Measurements from ENCODE around the gene CCDC85C. TPM values are rescaled to one million over a fixed set of nuclear protein-coding genes. Genes with fewer than 3 reads are reported as not detected.

CCDC85C gene
- total and polyA plus RNA-seq, 2 of the 8 experiments (the other 6 are each of a cell fraction or from before 2014, with no cell fraction given) = 16.8 to 35.8 TPM

DNA sequence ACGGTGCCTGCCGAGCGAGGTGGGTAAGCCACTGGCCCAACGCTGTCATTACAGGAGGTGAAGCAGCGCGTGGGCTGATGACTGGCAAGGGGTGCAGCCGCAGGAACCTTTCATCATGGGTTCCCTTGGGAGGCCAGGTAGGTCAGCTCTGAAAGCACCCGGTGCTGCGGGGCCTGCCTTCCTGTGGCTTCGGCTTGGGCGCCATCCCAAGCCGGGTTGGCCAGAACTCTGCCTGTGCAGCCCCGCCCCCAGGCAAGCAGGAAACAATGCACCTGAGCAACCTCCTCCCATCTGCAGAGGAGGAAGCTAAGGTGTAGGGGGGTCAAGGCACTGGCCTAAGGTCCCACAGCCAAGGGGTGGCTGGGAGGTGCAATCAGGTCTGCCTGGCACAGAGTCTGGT lies 21.0 kb upstream of the CCDC85C start (continued):
- TF ChIP-seq, protein P1, sequence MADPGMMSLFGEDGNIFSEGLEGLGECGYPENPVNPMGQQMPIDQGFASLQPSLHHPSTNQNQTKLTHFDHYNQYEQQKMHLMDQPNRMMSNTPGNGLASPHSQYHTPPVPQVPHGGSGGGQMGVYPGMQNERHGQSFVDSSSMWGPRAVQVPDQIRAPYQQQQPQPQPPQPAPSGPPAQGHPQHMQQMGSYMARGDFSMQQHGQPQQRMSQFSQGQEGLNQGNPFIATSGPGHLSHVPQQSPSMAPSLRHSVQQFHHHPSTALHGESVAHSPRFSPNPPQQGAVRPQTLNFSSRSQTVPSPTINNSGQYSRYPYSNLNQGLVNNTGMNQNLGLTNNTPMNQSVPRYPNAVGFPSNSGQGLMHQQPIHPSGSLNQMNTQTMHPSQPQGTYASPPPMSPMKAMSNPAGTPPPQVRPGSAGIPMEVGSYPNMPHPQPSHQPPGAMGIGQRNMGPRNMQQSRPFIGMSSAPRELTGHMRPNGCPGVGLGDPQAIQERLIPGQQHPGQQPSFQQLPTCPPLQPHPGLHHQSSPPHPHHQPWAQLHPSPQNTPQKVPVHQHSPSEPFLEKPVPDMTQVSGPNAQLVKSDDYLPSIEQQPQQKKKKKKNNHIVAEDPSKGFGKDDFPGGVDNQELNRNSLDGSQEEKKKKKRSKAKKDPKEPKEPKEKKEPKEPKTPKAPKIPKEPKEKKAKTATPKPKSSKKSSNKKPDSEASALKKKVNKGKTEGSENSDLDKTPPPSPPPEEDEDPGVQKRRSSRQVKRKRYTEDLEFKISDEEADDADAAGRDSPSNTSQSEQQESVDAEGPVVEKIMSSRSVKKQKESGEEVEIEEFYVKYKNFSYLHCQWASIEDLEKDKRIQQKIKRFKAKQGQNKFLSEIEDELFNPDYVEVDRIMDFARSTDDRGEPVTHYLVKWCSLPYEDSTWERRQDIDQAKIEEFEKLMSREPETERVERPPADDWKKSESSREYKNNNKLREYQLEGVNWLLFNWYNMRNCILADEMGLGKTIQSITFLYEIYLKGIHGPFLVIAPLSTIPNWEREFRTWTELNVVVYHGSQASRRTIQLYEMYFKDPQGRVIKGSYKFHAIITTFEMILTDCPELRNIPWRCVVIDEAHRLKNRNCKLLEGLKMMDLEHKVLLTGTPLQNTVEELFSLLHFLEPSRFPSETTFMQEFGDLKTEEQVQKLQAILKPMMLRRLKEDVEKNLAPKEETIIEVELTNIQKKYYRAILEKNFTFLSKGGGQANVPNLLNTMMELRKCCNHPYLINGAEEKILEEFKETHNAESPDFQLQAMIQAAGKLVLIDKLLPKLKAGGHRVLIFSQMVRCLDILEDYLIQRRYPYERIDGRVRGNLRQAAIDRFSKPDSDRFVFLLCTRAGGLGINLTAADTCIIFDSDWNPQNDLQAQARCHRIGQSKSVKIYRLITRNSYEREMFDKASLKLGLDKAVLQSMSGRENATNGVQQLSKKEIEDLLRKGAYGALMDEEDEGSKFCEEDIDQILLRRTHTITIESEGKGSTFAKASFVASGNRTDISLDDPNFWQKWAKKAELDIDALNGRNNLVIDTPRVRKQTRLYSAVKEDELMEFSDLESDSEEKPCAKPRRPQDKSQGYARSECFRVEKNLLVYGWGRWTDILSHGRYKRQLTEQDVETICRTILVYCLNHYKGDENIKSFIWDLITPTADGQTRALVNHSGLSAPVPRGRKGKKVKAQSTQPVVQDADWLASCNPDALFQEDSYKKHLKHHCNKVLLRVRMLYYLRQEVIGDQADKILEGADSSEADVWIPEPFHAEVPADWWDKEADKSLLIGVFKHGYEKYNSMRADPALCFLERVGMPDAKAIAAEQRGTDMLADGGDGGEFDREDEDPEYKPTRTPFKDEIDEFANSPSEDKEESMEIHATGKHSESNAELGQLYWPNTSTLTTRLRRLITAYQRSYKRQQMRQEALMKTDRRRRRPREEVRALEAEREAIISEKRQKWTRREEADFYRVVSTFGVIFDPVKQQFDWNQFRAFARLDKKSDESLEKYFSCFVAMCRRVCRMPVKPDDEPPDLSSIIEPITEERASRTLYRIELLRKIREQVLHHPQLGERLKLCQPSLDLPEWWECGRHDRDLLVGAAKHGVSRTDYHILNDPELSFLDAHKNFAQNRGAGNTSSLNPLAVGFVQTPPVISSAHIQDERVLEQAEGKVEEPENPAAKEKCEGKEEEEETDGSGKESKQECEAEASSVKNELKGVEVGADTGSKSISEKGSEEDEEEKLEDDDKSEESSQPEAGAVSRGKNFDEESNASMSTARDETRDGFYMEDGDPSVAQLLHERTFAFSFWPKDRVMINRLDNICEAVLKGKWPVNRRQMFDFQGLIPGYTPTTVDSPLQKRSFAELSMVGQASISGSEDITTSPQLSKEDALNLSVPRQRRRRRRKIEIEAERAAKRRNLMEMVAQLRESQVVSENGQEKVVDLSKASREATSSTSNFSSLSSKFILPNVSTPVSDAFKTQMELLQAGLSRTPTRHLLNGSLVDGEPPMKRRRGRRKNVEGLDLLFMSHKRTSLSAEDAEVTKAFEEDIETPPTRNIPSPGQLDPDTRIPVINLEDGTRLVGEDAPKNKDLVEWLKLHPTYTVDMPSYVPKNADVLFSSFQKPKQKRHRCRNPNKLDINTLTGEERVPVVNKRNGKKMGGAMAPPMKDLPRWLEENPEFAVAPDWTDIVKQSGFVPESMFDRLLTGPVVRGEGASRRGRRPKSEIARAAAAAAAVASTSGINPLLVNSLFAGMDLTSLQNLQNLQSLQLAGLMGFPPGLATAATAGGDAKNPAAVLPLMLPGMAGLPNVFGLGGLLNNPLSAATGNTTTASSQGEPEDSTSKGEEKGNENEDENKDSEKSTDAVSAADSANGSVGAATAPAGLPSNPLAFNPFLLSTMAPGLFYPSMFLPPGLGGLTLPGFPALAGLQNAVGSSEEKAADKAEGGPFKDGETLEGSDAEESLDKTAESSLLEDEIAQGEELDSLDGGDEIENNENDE (IDR thresholded peaks at IDR 0.05; ENCODE audit: insufficient replicate concordance, low read length) = no peak
- TF ChIP-seq, protein P2, sequence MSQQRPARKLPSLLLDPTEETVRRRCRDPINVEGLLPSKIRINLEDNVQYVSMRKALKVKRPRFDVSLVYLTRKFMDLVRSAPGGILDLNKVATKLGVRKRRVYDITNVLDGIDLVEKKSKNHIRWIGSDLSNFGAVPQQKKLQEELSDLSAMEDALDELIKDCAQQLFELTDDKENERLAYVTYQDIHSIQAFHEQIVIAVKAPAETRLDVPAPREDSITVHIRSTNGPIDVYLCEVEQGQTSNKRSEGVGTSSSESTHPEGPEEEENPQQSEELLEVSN (IDR thresholded peaks at IDR 0.05) = no peak
- no peak for TF ChIP-seq POLR2A (IDR thresholded peaks at IDR 0.05; ENCODE audit: control extremely low read depth in 1 of 2, low read depth in 2 of 2, low read length in 2 of 2)
- TF ChIP-seq JUN (IDR thresholded peaks at IDR 0.05; ENCODE audit: low read depth, low read length) = no peak
- TF ChIP-seq CBX5 (IDR thresholded peaks at IDR 0.05; ENCODE audit: low read depth, low read length) = no peak
- TF ChIP-seq, protein P3, sequence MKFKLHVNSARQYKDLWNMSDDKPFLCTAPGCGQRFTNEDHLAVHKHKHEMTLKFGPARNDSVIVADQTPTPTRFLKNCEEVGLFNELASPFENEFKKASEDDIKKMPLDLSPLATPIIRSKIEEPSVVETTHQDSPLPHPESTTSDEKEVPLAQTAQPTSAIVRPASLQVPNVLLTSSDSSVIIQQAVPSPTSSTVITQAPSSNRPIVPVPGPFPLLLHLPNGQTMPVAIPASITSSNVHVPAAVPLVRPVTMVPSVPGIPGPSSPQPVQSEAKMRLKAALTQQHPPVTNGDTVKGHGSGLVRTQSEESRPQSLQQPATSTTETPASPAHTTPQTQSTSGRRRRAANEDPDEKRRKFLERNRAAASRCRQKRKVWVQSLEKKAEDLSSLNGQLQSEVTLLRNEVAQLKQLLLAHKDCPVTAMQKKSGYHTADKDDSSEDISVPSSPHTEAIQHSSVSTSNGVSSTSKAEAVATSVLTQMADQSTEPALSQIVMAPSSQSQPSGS (IDR thresholded peaks at IDR 0.05; ENCODE audit: low read length) = no peak
- TF ChIP-seq, protein P4, sequence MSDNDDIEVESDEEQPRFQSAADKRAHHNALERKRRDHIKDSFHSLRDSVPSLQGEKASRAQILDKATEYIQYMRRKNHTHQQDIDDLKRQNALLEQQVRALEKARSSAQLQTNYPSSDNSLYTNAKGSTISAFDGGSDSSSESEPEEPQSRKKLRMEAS (IDR thresholded peaks at IDR 0.05) = no peak
- TF ChIP-seq, protein P5, sequence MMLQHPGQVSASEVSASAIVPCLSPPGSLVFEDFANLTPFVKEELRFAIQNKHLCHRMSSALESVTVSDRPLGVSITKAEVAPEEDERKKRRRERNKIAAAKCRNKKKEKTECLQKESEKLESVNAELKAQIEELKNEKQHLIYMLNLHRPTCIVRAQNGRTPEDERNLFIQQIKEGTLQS (IDR thresholded peaks at IDR 0.05; ENCODE audit: insufficient read depth, low read depth, low read length) = no peak

Data from H1 (cell line).